Right lobe of liver (tissue), 6 donors: ENCODE measurements around the gene IRF2BP2. TPM values are rescaled to one million over a fixed set of nuclear protein-coding genes. Genes with fewer than 3 reads are reported as not detected.
"Not testable (repeated sequence)": the region's sequence is repeated elsewhere in the genome, so short reads cannot be mapped to it uniquely, and the experiment has no call there.

ENCODE experiments used
- ATAC-seq, 4 donors: fragments of 200-7000 bp; cut with Tn5 transposase; one replicate each; pipeline ENCODE4 v1.9.1; 2020; ENCODE audit warnings: mild to moderate bottlenecking in 4 of 4, moderate library complexity in 4 of 4
- DNase-seq, 3 donors: peaks; one replicate each; pipeline ENCODE4 v3.0.0-alpha.2; 2020
- H3K27ac ChIP-seq, 3 donors: fragments of 200-600 bp; one replicate each; pipeline ENCODE4 v1.8.0; 2022
- H3K27me3 ChIP-seq, 2 donors: fragments of 200-600 bp; one replicate each; pipeline ENCODE4 v1.8.0; 2022
- H3K36me3 ChIP-seq, 4 donors: fragments of 200-600 bp; sonication (generic) in 1 of 4; one replicate each; pipeline versions ENCODE4 v1.5.1 to v1.8.0; 2017 to 2022; ENCODE audit warnings: control low read depth in 1 of 4
- H3K4me1 ChIP-seq, 4 donors: fragments of 200-600 bp; sonication (generic) in 1 of 4; one replicate each; pipeline versions ENCODE4 v1.5.1 to v1.8.0; 2017 to 2022; ENCODE audit warnings: control low read depth in 1 of 4
- H3K4me3 ChIP-seq, 3 donors: fragments of 200-600 bp; one replicate each; pipeline ENCODE4 v1.8.0; 2022
- H3K9me3 ChIP-seq, 4 donors: fragments of 200-600 bp; sonication (generic) in 1 of 4; one replicate each; pipeline versions ENCODE4 v1.5.1 to v1.8.0; 2017 to 2022; ENCODE audit warnings: control low read depth in 1 of 4
- POLR2A ChIP-seq: fragments of 450-650 bp; IDR thresholded peaks from one replicate; pipeline ENCODE4 v1.6.1; 2017; ENCODE audit warnings: antibody characterized with exemption, mild to moderate bottlenecking
- WGBS: methylation state at CpG from one replicate; pipeline ENCODE4 v1.1.6; 2018; ENCODE audit warnings: low coverage, low lambda C conversion rate; ENCODE audit not compliant: insufficient coverage; ENCODE audit errors: missing lambda C conversion rate; 5-methylcytosine and 5-hydroxymethylcytosine counted together
- intact Hi-C, 2 donors: fragments of 100-400 bp; cut with DNase I; formaldehyde crosslinking; loops; one replicate each; pipeline versions ENCODE4 v1.11.2 to v1.14.1; 2022
- total RNA-seq, 6 experiments: library from RNA; depleted of rRNA in 2 of 6; stranded (reverse); fragments of >200 nt in 2 of 6; fragmentation: NEBNext Ultra II Directional in 3 of 6; extraction: Animal tissue kit (Norgen Biotek cat#: 25700) in 3 of 6; gene quantifications; one replicate each; pipeline versions ENCODE4 v1.1.0 to v1.2.4, GENCODE V29; 2016 to 2023
- TF ChIP-seq, protein P1 (sequence below), 4 donors: fragments of 200-600 bp in 3 of 4; fragments of 450-650 bp in 1 of 4; IDR thresholded peaks; one replicate each; pipeline versions ENCODE4 v1.5.1 to v1.8.0; 2016 to 2022; ENCODE audit warnings: antibody characterized with exemption in 4 of 4, mild to moderate bottlenecking in 2 of 4
- donor health status: DM: no; HTN: yes; CAD: no.
- donor health status: DM: no; HTN: no; CAD: no.
- donor health status: DM: no; HTN: no; CAD: no.
- donor health status: DM: no; HTN: yes; CAD: no.
- donor health status: DM: no; HTN: yes; CAD: no.

IRF2BP2 gene
- total RNA-seq, 6 experiments from 2014 or later, result 35.3 to 93.2 (median 56.8) TPM

DNA sequence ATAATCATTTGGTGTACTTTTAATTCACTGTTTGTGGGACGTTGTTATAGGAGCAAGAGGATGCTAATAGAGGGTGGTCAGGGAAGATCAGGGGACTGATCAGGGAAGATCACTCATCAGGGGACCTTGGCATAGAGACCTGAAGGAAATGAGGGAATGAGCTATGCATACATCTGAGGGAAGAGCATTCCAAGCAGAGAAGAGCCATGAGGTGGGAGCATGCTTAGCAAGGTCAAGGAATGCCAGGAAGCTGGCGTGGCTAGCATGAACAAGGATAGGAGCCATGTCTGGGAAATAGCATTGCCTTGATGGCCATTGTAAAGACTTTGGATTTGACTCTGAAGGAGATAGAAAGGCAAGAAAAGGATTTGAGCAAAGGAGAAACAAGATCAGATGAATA, 14.1 kb downstream of the IRF2BP2 start:
- Histone ChIP-seq H3K4me1 (peaks cover 0 to 19% (median 13%) of the 10 kb centered on the region in 4 donors), H3K27me3 (no peaks in the 10 kb centered on the region), H3K4me3 (no peak overlapping the region), H3K36me3 (no peaks in the 10 kb centered on the region), H3K9me3 (no peaks in the 10 kb centered on the region), H3K27ac (no peak overlapping the region)
- 90% methylated on average over 2 of the region's 2 CpGs for WGBS
- intact Hi-C loops, result loop anchor here (5.0 to 10.0 kb wide), 3 partner anchors 51 to 101 kb away; no protein-coding TSS in a partner anchor
- no peak for TF ChIP-seq POLR2A
- TF ChIP-seq, protein P1, sequence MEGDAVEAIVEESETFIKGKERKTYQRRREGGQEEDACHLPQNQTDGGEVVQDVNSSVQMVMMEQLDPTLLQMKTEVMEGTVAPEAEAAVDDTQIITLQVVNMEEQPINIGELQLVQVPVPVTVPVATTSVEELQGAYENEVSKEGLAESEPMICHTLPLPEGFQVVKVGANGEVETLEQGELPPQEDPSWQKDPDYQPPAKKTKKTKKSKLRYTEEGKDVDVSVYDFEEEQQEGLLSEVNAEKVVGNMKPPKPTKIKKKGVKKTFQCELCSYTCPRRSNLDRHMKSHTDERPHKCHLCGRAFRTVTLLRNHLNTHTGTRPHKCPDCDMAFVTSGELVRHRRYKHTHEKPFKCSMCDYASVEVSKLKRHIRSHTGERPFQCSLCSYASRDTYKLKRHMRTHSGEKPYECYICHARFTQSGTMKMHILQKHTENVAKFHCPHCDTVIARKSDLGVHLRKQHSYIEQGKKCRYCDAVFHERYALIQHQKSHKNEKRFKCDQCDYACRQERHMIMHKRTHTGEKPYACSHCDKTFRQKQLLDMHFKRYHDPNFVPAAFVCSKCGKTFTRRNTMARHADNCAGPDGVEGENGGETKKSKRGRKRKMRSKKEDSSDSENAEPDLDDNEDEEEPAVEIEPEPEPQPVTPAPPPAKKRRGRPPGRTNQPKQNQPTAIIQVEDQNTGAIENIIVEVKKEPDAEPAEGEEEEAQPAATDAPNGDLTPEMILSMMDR (IDR thresholded peaks at IDR 0.05), result no peak
- DNase-seq, result no peak
- no peak for ATAC-seq

DNA sequence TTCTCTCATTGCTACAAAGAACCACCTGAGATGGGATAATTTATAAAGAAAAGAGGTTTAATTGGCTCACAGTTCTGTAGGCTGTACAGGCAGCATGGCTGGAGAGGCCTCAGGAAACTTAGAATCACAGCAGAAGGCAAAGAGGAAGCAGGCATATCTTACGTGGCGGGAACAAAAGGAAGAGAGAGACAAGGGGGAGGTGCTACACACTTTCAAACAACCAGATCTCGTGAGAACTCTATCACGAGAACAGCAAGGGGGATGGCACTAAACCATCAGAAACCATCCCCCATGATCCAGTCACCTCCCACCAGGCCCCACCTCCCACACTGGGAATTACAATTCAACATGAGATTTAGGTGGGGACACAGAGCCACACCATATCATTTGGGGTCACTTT, 15.4 kb downstream of the IRF2BP2 start:
- intact Hi-C loops, result loop anchor here (10.0 kb wide), 2 partner anchors 50 to 100 kb away; no protein-coding TSS in a partner anchor
- peaks cover 0 to 13% (median 9%) of the 10 kb centered on the region in 4 donors for H3K4me1 ChIP-seq
- H3K36me3 ChIP-seq, H3K9me3 ChIP-seq, H3K27me3 ChIP-seq, H3K4me3 ChIP-seq, DNase-seq, ATAC-seq, H3K27ac ChIP-seq: not testable (repeated sequence)
- WGBS, result 60% methylated on average over 4 of the region's 4 CpGs

DNA sequence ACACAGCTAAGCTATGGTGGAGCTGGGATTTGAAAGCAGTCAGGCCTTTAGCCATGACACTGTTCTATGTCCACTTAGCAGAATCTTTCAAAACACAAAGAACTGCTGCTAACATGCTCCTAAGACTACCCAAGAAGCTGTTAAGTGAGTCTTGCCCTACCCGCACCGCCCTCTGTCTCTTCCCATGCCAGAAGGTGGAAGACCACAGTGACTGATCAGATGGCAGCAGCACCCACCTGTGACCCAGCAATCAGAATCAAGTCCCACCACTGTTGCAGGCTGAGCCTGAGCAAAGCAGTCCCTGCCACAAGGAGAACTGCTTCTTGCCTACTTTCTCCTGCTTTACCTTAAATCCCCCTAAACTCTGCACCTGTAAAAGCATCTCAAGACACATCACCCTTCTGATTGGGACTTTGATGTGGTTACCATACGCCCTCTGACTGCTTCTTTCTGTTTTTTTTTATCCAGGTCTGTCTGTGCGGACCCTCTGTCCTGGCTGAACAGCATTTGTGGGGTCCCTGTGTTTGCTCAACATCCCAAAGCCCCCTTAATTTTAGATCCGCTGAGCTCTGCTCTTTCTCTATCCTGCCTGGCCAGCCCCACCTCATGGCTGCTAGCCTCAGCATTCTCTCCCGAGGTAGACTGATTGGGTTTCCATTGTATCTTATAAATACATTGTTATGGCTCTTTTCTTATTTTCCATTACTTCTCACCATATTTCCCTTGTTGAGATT, 16.0 kb downstream of the IRF2BP2 start:
- Histone ChIP-seq H3K27ac (no peak overlapping the region), H3K9me3 (no peaks in the 10 kb centered on the region), H3K27me3 (no peaks in the 10 kb centered on the region), H3K36me3 (no peaks in the 10 kb centered on the region), H3K4me1 (peaks cover 0 to 8% (median 6%) of the 10 kb centered on the region in 4 donors), H3K4me3 (no peak overlapping the region)
- DNase-seq (peak in 1 of 3 donors; percentile 17), ATAC-seq (no peak)
- TF ChIP-seq POLR2A, result no peak
- TF ChIP-seq, protein P1 (IDR thresholded peaks at IDR 0.05), result no peak
- intact Hi-C loops, result loop anchor here (10.0 kb wide), 2 partner anchors 49 to 99 kb away; no protein-coding TSS in a partner anchor
- 92% methylated on average over 6 of the region's 6 CpGs for WGBS

DNA sequence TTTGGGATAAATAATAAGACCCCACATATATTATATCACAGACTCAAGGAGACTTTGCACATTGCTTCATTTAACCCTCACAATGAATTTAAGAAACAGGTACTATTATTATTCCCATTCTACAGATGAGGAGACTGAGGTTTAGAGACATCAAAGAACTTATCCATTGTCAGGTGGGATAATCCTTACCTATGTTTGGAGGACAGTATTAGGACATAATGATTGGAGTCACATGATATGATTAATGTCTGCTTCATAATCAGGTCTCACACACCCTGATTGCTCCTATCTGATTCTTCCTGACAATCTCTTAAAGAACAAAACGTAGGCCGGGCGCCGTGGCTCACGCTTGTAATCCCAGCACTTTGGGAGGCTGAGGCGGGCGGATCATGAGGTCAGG, 16.9 kb downstream of the IRF2BP2 start:
- H3K36me3 ChIP-seq, result no peaks in the 10 kb centered on the region
- WGBS, result 93% methylated on average over 5 of the region's 7 CpGs
- DNase-seq (peak in 1 of 3 donors; percentile 18), ATAC-seq (no peak)
- no peaks in the 10 kb centered on the region for H3K27me3 ChIP-seq
- H3K4me3 ChIP-seq, result no peak overlapping the region
- TF ChIP-seq POLR2A, result no peak
- TF ChIP-seq, protein P1 (IDR thresholded peaks at IDR 0.05), result no peak
- H3K27ac ChIP-seq, result no peak overlapping the region
- intact Hi-C loops, result loop anchor here (10.0 kb wide), 2 partner anchors 48 to 98 kb away; no protein-coding TSS in a partner anchor
- no peaks in the 10 kb centered on the region for H3K9me3 ChIP-seq
- H3K4me1 ChIP-seq, result no peaks in the 10 kb centered on the region

DNA sequence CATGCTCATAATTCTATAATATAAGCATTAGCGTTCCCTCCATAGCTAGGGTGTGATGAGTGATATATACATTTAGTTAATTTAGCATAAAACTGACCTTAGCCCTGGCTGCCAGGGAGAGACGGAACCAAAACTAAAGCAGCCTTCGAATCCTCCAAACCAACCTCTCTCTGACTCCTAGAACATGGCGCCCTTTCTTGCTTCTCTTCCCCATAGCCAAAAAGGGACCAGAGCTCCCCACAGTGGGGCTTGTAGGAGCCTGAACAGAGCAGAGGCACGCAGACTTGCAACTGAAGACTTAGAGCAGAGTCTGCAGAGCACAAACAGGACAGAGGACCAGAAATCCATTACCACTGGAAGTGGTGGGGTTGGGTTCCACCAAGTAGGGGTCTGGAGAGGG, 17.7 kb downstream of the IRF2BP2 start:
- H3K36me3 ChIP-seq, result no peaks in the 10 kb centered on the region
- no peak overlapping the region for H3K27ac ChIP-seq
- DNase-seq, result no peak
- TF ChIP-seq POLR2A, result no peak
- TF ChIP-seq, protein P1 (IDR thresholded peaks at IDR 0.05), result no peak
- H3K4me1 ChIP-seq, result no peaks in the 10 kb centered on the region
- no peak for ATAC-seq
- H3K9me3 ChIP-seq, result no peaks in the 10 kb centered on the region
- no peaks in the 10 kb centered on the region for H3K27me3 ChIP-seq
- H3K4me3 ChIP-seq, result no peak overlapping the region
- 86% methylated on average over 5 of the region's 5 CpGs for WGBS
- intact Hi-C loops, result loop anchor here (10.0 kb wide), 2 partner anchors 47 to 97 kb away; no protein-coding TSS in a partner anchor
